Psoas muscle (tissue), 8 donors: ENCODE measurements around the gene USP49. TPM values are rescaled to one million over a fixed set of nuclear protein-coding genes. Genes with fewer than 3 reads are reported as not detected.
A peak's percentile ranks its signal among the peaks of the same experiment; 100 is the strongest.

ENCODE experiments used
- ATAC-seq, 4 donors: fragments of 200-7000 bp; cut with Tn5 transposase; one replicate each; pipeline ENCODE4 v1.9.1; 2020; ENCODE audit warnings: moderate library complexity in 3 of 4, mild to moderate bottlenecking in 2 of 4
- DNase-seq, 2 donors: peaks; one replicate each; pipeline ENCODE4 v3.0.0-alpha.2; 2020
- H3K27ac ChIP-seq: fragments of 200-600 bp; one replicate; pipeline ENCODE4 v1.8.0; 2022
- H3K27me3 ChIP-seq, 3 donors: fragments of 200-600 bp in 1 of 3; one replicate each; pipeline versions ENCODE4 v1.6.1 to v1.8.0; 2013 to 2022; ENCODE audit warnings: low read length in 2 of 3, mild to moderate bottlenecking in 2 of 3, moderate library complexity in 1 of 3; ENCODE audit not compliant: insufficient read depth in 3 of 3
- H3K36me3 ChIP-seq, 2 donors: fragments of 200-600 bp in 1 of 2; one replicate each; pipeline versions ENCODE4 v1.6.1 to v1.8.0; 2013 to 2022; ENCODE audit warnings: low read depth in 1 of 2, mild to moderate bottlenecking in 1 of 2, moderate library complexity in 1 of 2; ENCODE audit not compliant: insufficient read depth in 1 of 2
- H3K4me1 ChIP-seq: fragments of 200-600 bp; one replicate; pipeline ENCODE4 v1.8.0; 2022
- H3K4me3 ChIP-seq: fragments of 200-600 bp; one replicate; pipeline ENCODE4 v1.8.0; 2022; ENCODE audit warnings: mild to moderate bottlenecking
- H3K9me3 ChIP-seq: fragments of 200-600 bp; one replicate; pipeline ENCODE4 v1.8.0; 2022
- CTCF ChIP-seq: fragments of 200-600 bp; IDR thresholded peaks from one replicate; pipeline ENCODE4 v1.8.0; 2022; ENCODE audit warnings: antibody characterized with exemption
- WGBS, 3 donors: extraction: QIAGEN DNeasy Blood & Tissue Kit; methylation state at CpG; one replicate each; pipeline versions ENCODE4 v1.1.6 to v1.1.7; 2013; 5-methylcytosine and 5-hydroxymethylcytosine counted together
- intact Hi-C, 2 donors: fragments of 100-400 bp; cut with DNase I; formaldehyde crosslinking; loops; one replicate each; pipeline versions ENCODE4 v1.11.0 to v1.14.2; 2022
- polyA plus RNA-seq, 3 donors: library from polyadenylated mRNA; stranded (reverse); fragments of 200-250 nt; gene quantifications; one replicate each; pipeline ENCODE4 v1.2.3, GENCODE V29; 2013
- total RNA-seq, 4 donors: library from RNA; stranded (reverse); fragmentation: NEBNext Ultra II Directional in 2 of 4; extraction: Animal tissue kit (Norgen Biotek cat#: 25700) in 2 of 4; gene quantifications; one replicate each; pipeline versions ENCODE4 v1.2.1 to v1.2.4, GENCODE V29; 2021 to 2023
- donor health status: healthy with polysubstance abuse.
- donor health status: DM: no; HTN: no; CAD: no; lungs with moderate emphysema.
- donor health status: Bipolar disorder and iron deficiency.
- donor health status: healthy.
- donor health status: DM: yes; HTN: yes; CAD: no.
- donor health status: DM: no; HTN: no; CAD: no.
- donor health status: DM: no; HTN: no; CAD: no.
- donor health status: DM: yes; HTN: yes; CAD: no.

The USP49 gene
- total and polyA plus RNA-seq, 7 donors: 0.38 to 1.6 (median 0.84) TPM

- no peak for DNase-seq
- Histone ChIP-seq H3K27ac (no peak overlapping the region), H3K27me3 (no peaks in the 10 kb centered on the region), H3K36me3 (no peaks in the 10 kb centered on the region), H3K4me3 (no peak overlapping the region), H3K9me3 (no peaks in the 10 kb centered on the region), H3K4me1 (no peaks in the 10 kb centered on the region)
- intact Hi-C loops: loop anchor here in 1 of 2 donors (10.0 kb wide), 1 partner anchor 1633 kb away; no protein-coding TSS in a partner anchor
- no peak for TF ChIP-seq CTCF
- 88 to 96% (median 94%) methylated on average over 6 of the region's 6 CpGs for WGBS, 3 donors
- ATAC-seq: no peak
These were observed 147.1 kb downstream of the USP49 start for GRCh38 chr6:41748102-41748477.

GRCh38 chr6:41747256-41748101 lies 147.7 kb downstream of the USP49 start, which contains the start of gene PGC:
Gene PGC (minus strand): TSS chr6:41747397. CDS start chr6:41747334, 63 bp downstream.
- intact Hi-C loops: loop anchor here in 1 of 2 donors (10.0 kb wide), 1 partner anchor 1633 kb away; no protein-coding TSS in a partner anchor
- TF ChIP-seq CTCF: no peak
- 88 to 92% (median 90%) methylated on average over 15 of the region's 15 CpGs for WGBS, 3 donors
- Histone ChIP-seq H3K36me3 (no peaks in the 10 kb centered on the region), H3K27ac (no peak within 1 kb of the TSS), H3K9me3 (no peaks in the 10 kb centered on the region), H3K4me3 (no peak within 1 kb of the TSS), H3K27me3 (no peaks in the 10 kb centered on the region), H3K4me1 (no peaks in the 10 kb centered on the region)
- ATAC-seq: no peak
- no peak for DNase-seq

GRCh38 chr6:41746107-41746506 lies 149.1 kb downstream of the USP49 start:
- no peak overlapping the region for H3K4me3 ChIP-seq
- no peak for TF ChIP-seq CTCF
- 73 to 82% (median 81%) methylated on average over 10 of the region's 10 CpGs for WGBS, 3 donors
- no peaks in the 10 kb centered on the region for H3K27me3 ChIP-seq
- no peaks in the 10 kb centered on the region for H3K36me3 ChIP-seq
- no peaks in the 10 kb centered on the region for H3K4me1 ChIP-seq
- DNase-seq (peak in 1 of 2 donors; percentile 28), ATAC-seq (no peak)
- H3K27ac ChIP-seq: no peak overlapping the region
- intact Hi-C loops: loop anchor here in 1 of 2 donors (10.0 kb wide), 1 partner anchor 1631 kb away; no protein-coding TSS in a partner anchor
- no peaks in the 10 kb centered on the region for H3K9me3 ChIP-seq

- no peaks in the 10 kb centered on the region for H3K36me3 ChIP-seq
- no peaks in the 10 kb centered on the region for H3K27me3 ChIP-seq
- DNase-seq (peak in 1 of 2 donors; percentile 31), ATAC-seq (no peak)
- no peaks in the 10 kb centered on the region for H3K4me1 ChIP-seq
- H3K4me3 ChIP-seq: no peak overlapping the region
- no peak for TF ChIP-seq CTCF
- no peak overlapping the region for H3K27ac ChIP-seq
- no peaks in the 10 kb centered on the region for H3K9me3 ChIP-seq
- 81 to 88% (median 84%) methylated on average over 7 of the region's 7 CpGs for WGBS, 3 donors
- intact Hi-C loops: loop anchor here in 1 of 2 donors (10.0 kb wide), 1 partner anchor 1630 kb away; no protein-coding TSS in a partner anchor
These were observed 150.9 kb downstream of the USP49 start for GRCh38 chr6:41744236-41744787.
